ENCODE measurements around the gene ABLIM3. TPM values are rescaled to one million over a fixed set of nuclear protein-coding genes. Genes with fewer than 3 reads are reported as not detected.

The ABLIM3 gene
- total and polyA plus RNA-seq, 11 donors = 43.2 to 175 (median 97.8) TPM

- Histone ChIP-seq H3K27me3 (no peaks in the 10 kb centered on the region), H3K4me1 (peaks cover 0 to 34% (median 19%) of the 10 kb centered on the region in 12 donors), H3K9me3 (no peaks in the 10 kb centered on the region), H3K4me3 (no peak overlapping the region), H3K27ac (peak overlapping the region; percentile 28 to 69 (median 48)), H3K36me3 (peaks cover 0 to 57% (median 38%) of the 10 kb centered on the region in 9 donors)
- ATAC-seq (no peak), DNase-seq (no peak)
- TF ChIP-seq, protein P1, sequence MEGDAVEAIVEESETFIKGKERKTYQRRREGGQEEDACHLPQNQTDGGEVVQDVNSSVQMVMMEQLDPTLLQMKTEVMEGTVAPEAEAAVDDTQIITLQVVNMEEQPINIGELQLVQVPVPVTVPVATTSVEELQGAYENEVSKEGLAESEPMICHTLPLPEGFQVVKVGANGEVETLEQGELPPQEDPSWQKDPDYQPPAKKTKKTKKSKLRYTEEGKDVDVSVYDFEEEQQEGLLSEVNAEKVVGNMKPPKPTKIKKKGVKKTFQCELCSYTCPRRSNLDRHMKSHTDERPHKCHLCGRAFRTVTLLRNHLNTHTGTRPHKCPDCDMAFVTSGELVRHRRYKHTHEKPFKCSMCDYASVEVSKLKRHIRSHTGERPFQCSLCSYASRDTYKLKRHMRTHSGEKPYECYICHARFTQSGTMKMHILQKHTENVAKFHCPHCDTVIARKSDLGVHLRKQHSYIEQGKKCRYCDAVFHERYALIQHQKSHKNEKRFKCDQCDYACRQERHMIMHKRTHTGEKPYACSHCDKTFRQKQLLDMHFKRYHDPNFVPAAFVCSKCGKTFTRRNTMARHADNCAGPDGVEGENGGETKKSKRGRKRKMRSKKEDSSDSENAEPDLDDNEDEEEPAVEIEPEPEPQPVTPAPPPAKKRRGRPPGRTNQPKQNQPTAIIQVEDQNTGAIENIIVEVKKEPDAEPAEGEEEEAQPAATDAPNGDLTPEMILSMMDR (IDR thresholded peaks at IDR 0.05) = peak in 1 of 12 donors; percentile 37
- TF ChIP-seq POLR2A (IDR thresholded peaks at IDR 0.05) = no peak
- WGBS, 4 donors = 38 to 53% (median 43%) methylated on average over 6 of the region's 6 CpGs
- intact Hi-C loops (cut with DNase I) = loop anchor here (1.0 to 10.0 kb wide), 7 partner anchors 37 to 165 kb away; partner anchors contain the start of genes ABLIM3 (in 8 of the 10) and SH3TC2 (in 1 of the 10)
Observed at GRCh38 chr5:149229298-149229937, 88.1 kb downstream of the ABLIM3 start.

- Histone ChIP-seq H3K9me3 (no peaks in the 10 kb centered on the region), H3K36me3 (peaks cover 0 to 97% (median 84%) of the 10 kb centered on the region in 9 donors), H3K27ac (peak overlapping the region in 3 of 12 donors; percentile 2 to 39 (median 17)), H3K27me3 (no peaks in the 10 kb centered on the region), H3K4me3 (no peak overlapping the region), H3K4me1 (peaks cover 0 to 21% (median 3%) of the 10 kb centered on the region in 12 donors)
- DNase-seq (peak in 4 of 5 donors; percentile 64 to 74 (median 66)), ATAC-seq (peak; percentile 85 to 91 (median 87))
- intact Hi-C loops (cut with DNase I) = no loop called here
- TF ChIP-seq POLR2A (IDR thresholded peaks at IDR 0.05) = no peak
- TF ChIP-seq, protein P1 (IDR thresholded peaks at IDR 0.05) = no peak
Observed at GRCh38 chr5:149235841-149236240, 94.5 kb downstream of the ABLIM3 start.

DNA sequence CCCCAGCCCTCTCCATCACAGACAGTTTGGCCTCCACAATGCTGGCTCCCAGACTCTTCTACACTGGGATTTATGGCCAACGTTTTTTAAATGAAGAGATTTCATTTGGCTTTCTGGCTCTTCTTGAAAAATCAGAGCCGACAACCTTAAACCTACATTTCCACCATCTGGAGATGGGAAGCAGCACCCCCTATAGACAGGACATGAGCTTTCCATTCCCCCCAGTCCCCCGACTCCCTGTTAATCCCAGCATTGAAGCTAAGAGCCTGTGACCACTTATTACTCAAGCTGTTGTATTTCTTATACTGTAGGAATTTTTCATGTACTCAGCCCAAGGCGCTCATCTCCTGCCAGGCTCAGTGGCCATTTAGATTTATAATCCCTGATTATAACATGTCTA is 96.4 kb downstream of the ABLIM3 start:
- TF ChIP-seq POLR2A (IDR thresholded peaks at IDR 0.05) = no peak
- TF ChIP-seq, protein P1 (IDR thresholded peaks at IDR 0.05) = peak in 2 of 12 donors; percentile 9 to 11
- intact Hi-C loops (cut with DNase I) = no loop called here
- no peak overlapping the region for H3K27ac ChIP-seq
- 69 to 76% (median 72%) methylated on average over 4 of the region's 4 CpGs for whole genome bisulfite sequencing, 4 donors
- ATAC-seq (no peak), DNase-seq (no peak)
- peaks cover 0 to 21% (median 3%) of the 10 kb centered on the region in 12 donors for H3K4me1 ChIP-seq
- no peaks in the 10 kb centered on the region for H3K9me3 ChIP-seq
- H3K27me3 ChIP-seq = no peaks in the 10 kb centered on the region
- no peak overlapping the region for H3K4me3 ChIP-seq
- peaks cover 0 to 98% (median 91%) of the 10 kb centered on the region in 9 donors for H3K36me3 ChIP-seq

DNA sequence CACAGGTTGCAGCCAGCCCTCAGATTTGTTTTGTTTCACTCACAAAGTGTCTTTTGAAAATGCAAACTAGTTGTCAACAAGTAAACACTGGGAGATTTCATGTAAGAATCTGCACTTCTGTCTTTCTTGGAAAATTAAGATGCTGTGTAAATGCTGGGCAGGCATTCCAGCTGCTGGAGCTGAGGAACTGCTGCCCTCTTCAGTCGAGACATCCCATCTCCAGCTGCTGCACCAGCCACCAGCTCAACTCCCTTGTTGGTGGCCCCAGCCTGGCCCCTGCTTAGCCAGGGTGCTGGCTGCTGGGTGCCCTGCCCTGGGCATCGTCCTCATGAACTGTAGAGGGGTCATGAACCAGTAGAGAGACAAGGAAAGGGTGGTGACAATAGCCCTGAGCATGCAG is 97.2 kb downstream of the ABLIM3 start:
- no peak overlapping the region for H3K27ac ChIP-seq
- H3K9me3 ChIP-seq = no peaks in the 10 kb centered on the region
- TF ChIP-seq POLR2A (IDR thresholded peaks at IDR 0.05) = no peak
- TF ChIP-seq, protein P1 (IDR thresholded peaks at IDR 0.05) = peak in 1 of 12 donors; percentile 22
- WGBS, 4 donors = 49 to 100% (median 73%) methylated on average over 1 to 2 of the region's 2 CpGs
- ATAC-seq (no peak), DNase-seq (no peak)
- no peaks in the 10 kb centered on the region for H3K27me3 ChIP-seq
- H3K4me1 ChIP-seq = peaks cover 0 to 21% (median 3%) of the 10 kb centered on the region in 12 donors
- intact Hi-C loops (cut with DNase I) = no loop called here
- peaks cover 0 to 98% (median 91%) of the 10 kb centered on the region in 9 donors for H3K36me3 ChIP-seq
- no peak overlapping the region for H3K4me3 ChIP-seq
